Peyer's patch (tissue), 4 donors: ENCODE results near the gene RHCE.

ENCODE experiments used
- CTCF ChIP-seq, 6 experiments: fragments of 450-650 bp in 4 of 6; fragments of 200-600 bp in 2 of 6; sonication (generic) in 1 of 6; IDR thresholded peaks; one replicate each; pipeline ENCODE4 v1.5.1; 2017 to 2019; ENCODE audit warnings: antibody characterized with exemption in 6 of 6, mild to moderate bottlenecking in 3 of 6, moderate library complexity in 1 of 6
- POLR2A ChIP-seq, 2 donors: fragments of 450-650 bp; IDR thresholded peaks; one replicate each; pipeline ENCODE4 v1.5.1; 2017; ENCODE audit warnings: antibody characterized with exemption in 2 of 2, mild to moderate bottlenecking in 2 of 2, moderate library complexity in 2 of 2

DNA sequence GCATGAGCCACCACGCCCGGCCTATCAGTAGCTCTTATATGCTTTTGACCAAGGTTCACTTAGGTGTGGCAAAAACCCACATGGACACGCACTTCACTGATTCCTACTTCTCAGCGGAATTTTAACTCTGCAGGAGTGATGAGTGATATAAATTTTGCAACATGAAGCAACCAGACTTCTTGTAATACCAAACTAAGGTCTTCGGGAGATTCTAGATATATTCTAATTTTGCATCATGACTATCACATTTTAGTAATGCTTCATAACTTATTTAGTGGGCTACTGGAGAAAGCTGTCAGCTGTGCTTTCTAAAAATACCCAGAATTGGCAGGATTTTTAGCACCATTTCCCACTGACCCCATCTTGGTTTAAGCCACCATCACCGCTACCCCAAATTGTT is 27.8 kb downstream of the RHCE start:
- TF ChIP-seq POLR2A (IDR thresholded peaks at IDR 0.05) (no peak), CTCF (IDR thresholded peaks at IDR 0.05) (no peak)
